Measurements from ENCODE around the gene RBBP5. TPM values are rescaled to one million over a fixed set of nuclear protein-coding genes. Genes with fewer than 3 reads are reported as not detected.
"Not testable (repeated sequence)": the region's sequence is repeated elsewhere in the genome, so short reads cannot be mapped to it uniquely, and the experiment has no call there.

The RBBP5 gene
- total RNA-seq, 4 donors from 2014 or later = 12.8 to 21.5 (median 19.0) TPM

- no peak for DNase-seq (ENCODE audit: low spot score in 2 of 2)
- H3K36me3 ChIP-seq = peaks cover 84% of the 10 kb centered on the region
- H3K4me1 ChIP-seq = no peaks in the 10 kb centered on the region
- TF ChIP-seq POLR2AphosphoS5 (IDR thresholded peaks at IDR 0.05) = no peak
- TF ChIP-seq POLR2A (IDR thresholded peaks at IDR 0.05) = no peak
- TF ChIP-seq CTCF (IDR thresholded peaks at IDR 0.05) = no peak
- no peak for TF ChIP-seq EP300 (IDR thresholded peaks at IDR 0.05)
- H3K27me3 ChIP-seq = no peaks in the 10 kb centered on the region
- no peak overlapping the region for H3K4me3 ChIP-seq
- H3K9me3 ChIP-seq = no peaks in the 10 kb centered on the region
- 74% methylated on average over 1 of the region's 1 CpG for WGBS
- H3K27ac ChIP-seq = no peak overlapping the region
These were observed 40.5 kb upstream of the RBBP5 start for GRCh38 chr1:205162301-205162700.

GRCh38 chr1:205161076-205161475 is 39.3 kb upstream of the RBBP5 start:
- TF ChIP-seq POLR2A (IDR thresholded peaks at IDR 0.05) (no peak), POLR2AphosphoS5 (IDR thresholded peaks at IDR 0.05) (no peak), CTCF (IDR thresholded peaks at IDR 0.05) (no peak), EP300 (IDR thresholded peaks at IDR 0.05) (no peak)
- no peak overlapping the region for H3K27ac ChIP-seq
- H3K4me1 ChIP-seq = no peaks in the 10 kb centered on the region
- H3K36me3 ChIP-seq = peaks cover 89% of the 10 kb centered on the region
- no peak overlapping the region for H3K4me3 ChIP-seq
- H3K27me3 ChIP-seq = no peaks in the 10 kb centered on the region
- H3K9me3 ChIP-seq = no peaks in the 10 kb centered on the region
- WGBS = 93% methylated on average over 6 of the region's 6 CpGs
- no peak for DNase-seq (ENCODE audit: low spot score in 2 of 2)

- H3K27ac ChIP-seq = no peak overlapping the region
- H3K27me3 ChIP-seq = no peaks in the 10 kb centered on the region
- no peak for DNase-seq (ENCODE audit: low spot score in 2 of 2)
- 92% methylated on average over 2 of the region's 2 CpGs for WGBS
- TF ChIP-seq POLR2AphosphoS5 (IDR thresholded peaks at IDR 0.05) = no peak
- no peak for TF ChIP-seq EP300 (IDR thresholded peaks at IDR 0.05)
- TF ChIP-seq CTCF (IDR thresholded peaks at IDR 0.05) = no peak
- no peak for TF ChIP-seq POLR2A (IDR thresholded peaks at IDR 0.05)
- H3K9me3 ChIP-seq = no peaks in the 10 kb centered on the region
- H3K36me3 ChIP-seq = peaks cover 96% of the 10 kb centered on the region
- H3K4me3 ChIP-seq = no peak overlapping the region
- H3K4me1 ChIP-seq = no peaks in the 10 kb centered on the region
These were observed 36.4 kb upstream of the RBBP5 start for GRCh38 chr1:205158048-205158616.

- not testable (repeated sequence) for H3K4me1 ChIP-seq; DNase-seq (ENCODE audit: low spot score in 2 of 2); H3K27me3 ChIP-seq; H3K9me3 ChIP-seq; H3K27ac ChIP-seq; H3K4me3 ChIP-seq
- 78% methylated on average over 3 of the region's 3 CpGs for WGBS
- H3K36me3 ChIP-seq = peaks cover 87% of the 10 kb centered on the region
These were observed 34.0 kb upstream of the RBBP5 start for GRCh38 chr1:205155665-205156377.

- Histone ChIP-seq H3K4me1 (no peaks in the 10 kb centered on the region), H3K4me3 (no peak overlapping the region), H3K36me3 (peaks cover 80% of the 10 kb centered on the region), H3K9me3 (no peaks in the 10 kb centered on the region), H3K27ac (no peak overlapping the region), H3K27me3 (no peaks in the 10 kb centered on the region)
- TF ChIP-seq EP300 (IDR thresholded peaks at IDR 0.05) = no peak
- no peak for TF ChIP-seq POLR2AphosphoS5 (IDR thresholded peaks at IDR 0.05)
- TF ChIP-seq POLR2A (IDR thresholded peaks at IDR 0.05) = no peak
- no peak for TF ChIP-seq CTCF (IDR thresholded peaks at IDR 0.05)
- DNase-seq (ENCODE audit: low spot score in 2 of 2) = no peak
- 94% methylated on average over 4 of the region's 4 CpGs for WGBS
These were observed 30.7 kb upstream of the RBBP5 start for GRCh38 chr1:205152505-205152904.
